OCI-LY1 (cell line): ENCODE data around the gene TGFBR2.

Experiments
- EZH2 ChIP-seq: fragments of 200-600 bp; sonication (generic), shearing (Covaris generic); IDR thresholded peaks from 2 replicates; pipeline ENCODE4 v1.8.0; 2017; ENCODE audit warnings: borderline replicate concordance, mixed run types, mild to moderate bottlenecking, antibody characterized with exemption, low read length, moderate library complexity, mixed read lengths
- TF ChIP-seq, protein P1 (sequence below): fragments of 200-600 bp; sonication (generic), shearing (Covaris generic); IDR thresholded peaks from 2 replicates; pipeline ENCODE4 v1.5.1; 2017; ENCODE audit warnings: mild to moderate bottlenecking, antibody characterized with exemption, low read length, moderate library complexity, mixed read lengths

GRCh38 chr3:30663533-30664241 is 57.3 kb downstream of the TGFBR2 start:
- TF ChIP-seq, protein P1, sequence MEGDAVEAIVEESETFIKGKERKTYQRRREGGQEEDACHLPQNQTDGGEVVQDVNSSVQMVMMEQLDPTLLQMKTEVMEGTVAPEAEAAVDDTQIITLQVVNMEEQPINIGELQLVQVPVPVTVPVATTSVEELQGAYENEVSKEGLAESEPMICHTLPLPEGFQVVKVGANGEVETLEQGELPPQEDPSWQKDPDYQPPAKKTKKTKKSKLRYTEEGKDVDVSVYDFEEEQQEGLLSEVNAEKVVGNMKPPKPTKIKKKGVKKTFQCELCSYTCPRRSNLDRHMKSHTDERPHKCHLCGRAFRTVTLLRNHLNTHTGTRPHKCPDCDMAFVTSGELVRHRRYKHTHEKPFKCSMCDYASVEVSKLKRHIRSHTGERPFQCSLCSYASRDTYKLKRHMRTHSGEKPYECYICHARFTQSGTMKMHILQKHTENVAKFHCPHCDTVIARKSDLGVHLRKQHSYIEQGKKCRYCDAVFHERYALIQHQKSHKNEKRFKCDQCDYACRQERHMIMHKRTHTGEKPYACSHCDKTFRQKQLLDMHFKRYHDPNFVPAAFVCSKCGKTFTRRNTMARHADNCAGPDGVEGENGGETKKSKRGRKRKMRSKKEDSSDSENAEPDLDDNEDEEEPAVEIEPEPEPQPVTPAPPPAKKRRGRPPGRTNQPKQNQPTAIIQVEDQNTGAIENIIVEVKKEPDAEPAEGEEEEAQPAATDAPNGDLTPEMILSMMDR: no peak
- TF ChIP-seq EZH2: no peak
